Loucy (cell line): ENCODE measurements around the gene PCBP3.
"Not testable (repeated sequence)": the region's sequence is repeated elsewhere in the genome, so short reads cannot be mapped to it uniquely, and the experiment has no call there.

ENCODE experiments used
- H2AFZ ChIP-seq: fragments of 200-600 bp; sonication (generic); 2 replicates; pipeline ENCODE4 v1.6.0; 2016; ENCODE audit warnings: antibody characterized with exemption, mild to moderate bottlenecking, low read length, moderate library complexity
- H3F3A ChIP-seq: fragments of 200-600 bp; 2 replicates; pipeline ENCODE4 v1.6.0; 2016; ENCODE audit warnings: antibody characterized with exemption, low read depth, mild to moderate bottlenecking
- H3K27me3 ChIP-seq: fragments of 200-600 bp; sonication (generic); 2 replicates; pipeline ENCODE4 v1.6.1; 2014; ENCODE audit warnings: low read length, mild to moderate bottlenecking; ENCODE audit not compliant: insufficient read depth, poor library complexity, severe bottlenecking
- H3K36me3 ChIP-seq: fragments of 200-600 bp; sonication (generic); 2 replicates; pipeline ENCODE4 v1.6.1; 2016; ENCODE audit warnings: low read length; ENCODE audit not compliant: insufficient read depth
- H3K4me1 ChIP-seq: fragments of 200-600 bp; sonication (generic); 2 replicates; pipeline ENCODE4 v1.5.1; 2014; ENCODE audit warnings: low read length, mild to moderate bottlenecking; ENCODE audit not compliant: insufficient read depth, poor library complexity, severe bottlenecking
- H3K4me2 ChIP-seq: fragments of 200-600 bp; sonication (generic); 2 replicates; pipeline ENCODE4 v1.6.0; 2014; ENCODE audit warnings: antibody characterized with exemption, low read length, low read depth, mild to moderate bottlenecking; ENCODE audit not compliant: poor library complexity, severe bottlenecking
- H3K4me3 ChIP-seq: fragments of 200-600 bp; sonication (generic); 2 replicates; pipeline ENCODE4 v1.5.1; 2014; ENCODE audit warnings: low read length, mild to moderate bottlenecking, mixed read lengths; ENCODE audit not compliant: poor library complexity, severe bottlenecking
- H3K79me2 ChIP-seq: fragments of 200-600 bp; sonication (generic); 2 replicates; pipeline ENCODE4 v1.6.1; 2014; ENCODE audit warnings: low read length; ENCODE audit not compliant: insufficient read depth
- H3K9ac ChIP-seq: fragments of 200-600 bp; sonication (generic); 2 replicates; pipeline ENCODE4 v1.6.0; 2014; ENCODE audit warnings: mild to moderate bottlenecking, low read depth, low read length, moderate library complexity; ENCODE audit not compliant: poor library complexity, severe bottlenecking
- H3K9me2 ChIP-seq: fragments of 200-600 bp; sonication (generic); replicated peaks from 2 replicates; pipeline ENCODE4 v1.6.1; 2016; ENCODE audit warnings: low read depth, low read length, mixed read lengths
- H3K9me3 ChIP-seq: fragments of 200-600 bp; sonication (generic); 2 replicates; pipeline ENCODE4 v1.6.1; 2014; ENCODE audit warnings: mild to moderate bottlenecking, antibody characterized with exemption, low read length, low read depth; ENCODE audit not compliant: insufficient read depth
- H4K20me1 ChIP-seq: fragments of 200-600 bp; sonication (generic); 2 replicates; pipeline ENCODE4 v1.6.0; 2014; ENCODE audit warnings: antibody characterized with exemption, low read length, mild to moderate bottlenecking; ENCODE audit not compliant: insufficient read depth, poor library complexity, severe bottlenecking
- CTCF ChIP-seq: fragments of 200-600 bp; sonication (generic); conservative IDR thresholded peaks from 2 replicates; pipeline ENCODE4 v1.5.1; 2014; ENCODE audit warnings: mild to moderate bottlenecking, antibody characterized with exemption, low read length
- EZH2phosphoT487 ChIP-seq: fragments of 200-600 bp; IDR thresholded peaks from 2 replicates; pipeline ENCODE4 v1.6.1; 2018; ENCODE audit warnings: antibody characterized with exemption, mild to moderate bottlenecking, moderate library complexity, borderline replicate concordance

Gene PCBP3

GRCh38 chr21:45895778-45896370, 252.3 kb downstream of the PCBP3 start:
- H4K20me1 ChIP-seq, result no peaks in the 10 kb centered on the region
- H3K36me3 ChIP-seq, result no peaks in the 10 kb centered on the region
- no peak overlapping the region for H3K4me3 ChIP-seq
- H3K79me2 ChIP-seq, result no peaks in the 10 kb centered on the region
- TF ChIP-seq EZH2phosphoT487 (no peak), CTCF (no peak)
- no peaks in the 10 kb centered on the region for H3K9me2 ChIP-seq
- no peaks in the 10 kb centered on the region for H3F3A ChIP-seq
- H3K9ac ChIP-seq, result no peak overlapping the region
- H3K27me3 ChIP-seq, result no peaks in the 10 kb centered on the region
- H3K4me2 ChIP-seq, result no peak overlapping the region
- no peak overlapping the region for H2AFZ ChIP-seq
- H3K4me1 ChIP-seq, result peaks cover 44% of the 10 kb centered on the region
- no peaks in the 10 kb centered on the region for H3K9me3 ChIP-seq

- not testable (repeated sequence) for H4K20me1 ChIP-seq, H3K4me2 ChIP-seq, H3K9ac ChIP-seq, H3K79me2 ChIP-seq, H3F3A ChIP-seq, H2AFZ ChIP-seq, H3K27me3 ChIP-seq, H3K9me2 ChIP-seq, H3K9me3 ChIP-seq, H3K36me3 ChIP-seq, H3K4me3 ChIP-seq
- peaks cover 39% of the 10 kb centered on the region for H3K4me1 ChIP-seq
Observed at GRCh38 chr21:45896431-45896830, 252.9 kb downstream of the PCBP3 start.

- H3K4me2 ChIP-seq, result no peak overlapping the region
- no peaks in the 10 kb centered on the region for H3F3A ChIP-seq
Observed at GRCh38 chr21:45897191-45898027, 253.9 kb downstream of the PCBP3 start.

More at GRCh38 chr21:45897191-45898027, 253.9 kb downstream of the PCBP3 start:
- Histone ChIP-seq H3K9ac (no peak overlapping the region), H2AFZ (no peak overlapping the region), H3K36me3 (no peaks in the 10 kb centered on the region), H3K4me3 (no peak overlapping the region), H3K4me1 (peaks cover 29% of the 10 kb centered on the region), H3K9me2 (no peaks in the 10 kb centered on the region), H3K79me2 (no peaks in the 10 kb centered on the region), H3K27me3 (no peaks in the 10 kb centered on the region), H3K9me3 (no peaks in the 10 kb centered on the region), H4K20me1 (no peaks in the 10 kb centered on the region)
- TF ChIP-seq EZH2phosphoT487, result no peak
- no peak for TF ChIP-seq CTCF
